GM23338 (cell line): Measurements from ENCODE around the gene GRK5. TPM values are rescaled to one million over a fixed set of nuclear protein-coding genes. Genes with fewer than 3 reads are reported as not detected.

Experiments
- ETS1 ChIP-seq: IDR thresholded peaks from 2 replicates; pipeline ENCODE4 v1.6.1; 2016; ENCODE audit warnings: antibody characterized with exemption
- EZH2 ChIP-seq: fragments of 200-600 bp; sonication (generic); IDR thresholded peaks from one replicate; pipeline ENCODE4 v1.8.0; 2017; ENCODE audit warnings: antibody characterized with exemption, mild to moderate bottlenecking, low read depth; ENCODE audit not compliant: unreplicated experiment
- JUNB ChIP-seq: IDR thresholded peaks from one replicate; pipeline ENCODE4 v1.6.1; 2016; ENCODE audit warnings: antibody characterized with exemption; ENCODE audit not compliant: unreplicated experiment
- NANOG ChIP-seq: IDR thresholded peaks from 2 replicates; pipeline ENCODE4 v1.6.1; 2016; ENCODE audit warnings: antibody characterized with exemption, borderline replicate concordance
- POLR2AphosphoS5 ChIP-seq: IDR thresholded peaks from 2 replicates; pipeline ENCODE4 v1.6.1; 2016; ENCODE audit warnings: antibody characterized with exemption, low read depth
- REST ChIP-seq: IDR thresholded peaks from one replicate; pipeline ENCODE4 v1.6.1; 2018; ENCODE audit warnings: antibody characterized with exemption; ENCODE audit not compliant: unreplicated experiment
- STAT1 ChIP-seq: IDR thresholded peaks from one replicate; pipeline ENCODE4 v1.6.1; 2016; ENCODE audit warnings: antibody characterized with exemption; ENCODE audit not compliant: unreplicated experiment
- ZNF114 ChIP-seq: fragments of 250-450 bp; sonication (Bioruptor Pico); IDR thresholded peaks from 2 replicates; pipeline ENCODE4 v1.5.0; 2020; ENCODE audit warnings: mild to moderate bottlenecking, moderate library complexity
- ZNF331 ChIP-seq: fragments of 250-450 bp; sonication (Bioruptor Pico); IDR thresholded peaks from 2 replicates; pipeline ENCODE4 v1.5.0; 2020; ENCODE audit warnings: low read depth, mild to moderate bottlenecking, moderate library complexity
- ZNF462 ChIP-seq: fragments of 250-450 bp; sonication (Bioruptor Pico); IDR thresholded peaks from 2 replicates; pipeline ENCODE4 v1.5.0; 2020; ENCODE audit warnings: mild to moderate bottlenecking, moderate library complexity
- polyA plus RNA-seq: library from polyadenylated mRNA; unstranded; fragments of >200 nt; fragmentation: Nextera tagmentation; extraction: Ambion mirVana; gene quantifications from 2 replicates; pipeline ENCODE4 v1.2.1, GENCODE V29; 2016
- total RNA-seq: library from RNA; depleted of rRNA; stranded (reverse); fragments of >200 nt; shearing (Covaris generic); gene quantifications from 2 replicates; pipeline ENCODE4 v1.2.3, GENCODE V29; 2014

The GRK5 gene
- total and polyA plus RNA-seq, 2 experiments from 2014 or later = 0.53 to 2.0 TPM

- TF ChIP-seq ZNF462 (CRISPR knock-in tag) (no peak), EZH2 (no peak), REST (no peak), POLR2AphosphoS5 (no peak), JUNB (no peak), NANOG (no peak), ZNF331 (no peak), ETS1 (no peak), STAT1 (no peak), ZNF114 (CRISPR knock-in tag) (no peak)
Observed at GRCh38 chr10:119401671-119402395, 194.5 kb downstream of the GRK5 start (continued).
